Measurements from ENCODE around the gene IBTK. TPM values are rescaled to one million over a fixed set of nuclear protein-coding genes. Genes with fewer than 3 reads are reported as not detected.

IBTK gene
- polyA plus RNA-seq, 1 donor (not counting 4 experiments of a cell fraction or from before 2014, with no cell fraction given): 27.0 TPM

DNA sequence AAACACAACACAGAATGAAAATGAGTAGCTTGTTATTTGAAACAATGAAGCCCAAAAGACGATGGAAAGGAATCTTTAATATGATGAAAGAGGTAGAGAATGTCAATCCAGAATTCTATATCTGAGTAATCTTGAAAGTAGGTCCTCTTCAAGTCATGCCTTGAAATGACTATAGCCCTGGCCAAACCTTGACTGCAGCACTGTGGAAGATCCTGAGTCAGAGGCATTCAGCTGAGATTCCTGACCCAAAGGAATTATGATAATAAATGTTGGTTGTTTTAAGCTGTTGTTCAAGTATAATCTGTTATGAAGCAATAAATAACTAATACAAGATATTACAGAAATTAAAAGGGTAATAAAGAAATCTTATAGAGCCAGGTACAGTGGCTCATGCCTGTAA, 64.8 kb downstream of the IBTK start:
- no peak for TF ChIP-seq EZH2 (IDR thresholded peaks at IDR 0.05; ENCODE audit: low read length)
- TF ChIP-seq, protein P1, sequence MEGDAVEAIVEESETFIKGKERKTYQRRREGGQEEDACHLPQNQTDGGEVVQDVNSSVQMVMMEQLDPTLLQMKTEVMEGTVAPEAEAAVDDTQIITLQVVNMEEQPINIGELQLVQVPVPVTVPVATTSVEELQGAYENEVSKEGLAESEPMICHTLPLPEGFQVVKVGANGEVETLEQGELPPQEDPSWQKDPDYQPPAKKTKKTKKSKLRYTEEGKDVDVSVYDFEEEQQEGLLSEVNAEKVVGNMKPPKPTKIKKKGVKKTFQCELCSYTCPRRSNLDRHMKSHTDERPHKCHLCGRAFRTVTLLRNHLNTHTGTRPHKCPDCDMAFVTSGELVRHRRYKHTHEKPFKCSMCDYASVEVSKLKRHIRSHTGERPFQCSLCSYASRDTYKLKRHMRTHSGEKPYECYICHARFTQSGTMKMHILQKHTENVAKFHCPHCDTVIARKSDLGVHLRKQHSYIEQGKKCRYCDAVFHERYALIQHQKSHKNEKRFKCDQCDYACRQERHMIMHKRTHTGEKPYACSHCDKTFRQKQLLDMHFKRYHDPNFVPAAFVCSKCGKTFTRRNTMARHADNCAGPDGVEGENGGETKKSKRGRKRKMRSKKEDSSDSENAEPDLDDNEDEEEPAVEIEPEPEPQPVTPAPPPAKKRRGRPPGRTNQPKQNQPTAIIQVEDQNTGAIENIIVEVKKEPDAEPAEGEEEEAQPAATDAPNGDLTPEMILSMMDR (optimal IDR thresholded peaks at IDR 0.05 in 1 of 3, IDR thresholded peaks at IDR 0.05 in 1 of 3, conservative IDR thresholded peaks at IDR 0.05 in 1 of 3; ENCODE audit: extremely low read depth in 1 of 3, insufficient read depth in 2 of 3, low read length in 3 of 3): no peak
- dilution Hi-C loops (cut with MboI; ENCODE audit: extremely low pct_ligation_motif_present, low sequenced_read_pairs): no loop called here
- no peak overlapping the region for H3K27ac ChIP-seq (ENCODE audit: control insufficient read depth, insufficient read depth, low read length)
- no peak overlapping the region for H3K9ac ChIP-seq (ENCODE audit: control insufficient read depth, extremely low read depth, insufficient read depth, low read length)
- H3K4me1 ChIP-seq (ENCODE audit: control insufficient read depth, extremely low read depth, insufficient read depth, low read length): no peaks in the 10 kb centered on the region
- H3K4me2 ChIP-seq (ENCODE audit: control insufficient read depth, extremely low read depth, insufficient read depth, low read depth, low read length): no peak overlapping the region
- no peaks in the 10 kb centered on the region for H3K9me1 ChIP-seq (ENCODE audit: control insufficient read depth, extremely low read depth, insufficient read depth, low read length)
- no peaks in the 10 kb centered on the region for H3K27me3 ChIP-seq (ENCODE audit: control insufficient read depth, extremely low read depth, insufficient read depth, low read length)
- no peak for FAIRE-seq
- H4K20me1 ChIP-seq (ENCODE audit: control insufficient read depth, extremely low read depth, insufficient read depth, low read length): no peaks in the 10 kb centered on the region
- DNase-seq (ENCODE audit: low read depth, low spot score): no peak
- H3K36me3 ChIP-seq (ENCODE audit: control insufficient read depth in 2 of 2, extremely low read depth in 1 of 2, insufficient read depth in 2 of 2, low read length in 2 of 2): peaks cover 8 to 9% of the 10 kb centered on the region in 2 experiments
- H2AFZ ChIP-seq (ENCODE audit: control insufficient read depth, low read length): no peak overlapping the region
- H3K9me3 ChIP-seq (ENCODE audit: control insufficient read depth, low read depth, low read length): no peaks in the 10 kb centered on the region
- H3K4me3 ChIP-seq (ENCODE audit: control insufficient read depth in 2 of 3, extremely low read depth in 1 of 3, insufficient read depth in 2 of 3, low read depth in 1 of 3, low read length in 3 of 3): no peak overlapping the region
- H3K79me2 ChIP-seq (ENCODE audit: control insufficient read depth, insufficient read depth, low read length): no peaks in the 10 kb centered on the region

DNA sequence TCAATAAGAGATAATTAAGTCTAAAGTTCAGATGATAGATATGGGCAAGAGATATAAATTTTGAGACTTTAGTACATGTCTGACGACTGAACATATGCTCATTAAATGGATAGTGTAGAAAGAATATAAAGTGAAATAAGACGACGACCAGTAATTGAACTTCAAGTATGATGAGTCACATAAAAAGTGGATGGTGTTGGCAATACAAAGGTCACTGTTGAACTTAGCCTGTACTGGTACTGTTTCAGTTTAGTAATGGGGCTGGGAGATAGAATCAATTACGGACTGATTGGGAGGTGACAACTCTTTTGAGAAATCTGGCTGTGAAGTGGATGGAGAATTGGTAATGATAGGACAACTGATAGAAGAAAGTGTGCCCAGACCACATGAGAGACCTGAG, 68.1 kb downstream of the IBTK start:
- TF ChIP-seq, protein P1 (optimal IDR thresholded peaks at IDR 0.05 in 1 of 3, IDR thresholded peaks at IDR 0.05 in 1 of 3, conservative IDR thresholded peaks at IDR 0.05 in 1 of 3; ENCODE audit: extremely low read depth in 1 of 3, insufficient read depth in 2 of 3, low read length in 3 of 3): no peak
- Histone ChIP-seq H3K9me3 (ENCODE audit: control insufficient read depth, low read depth, low read length) (no peaks in the 10 kb centered on the region), H3K27me3 (ENCODE audit: control insufficient read depth, extremely low read depth, insufficient read depth, low read length) (no peaks in the 10 kb centered on the region), H3K4me3 (ENCODE audit: control insufficient read depth in 2 of 3, extremely low read depth in 1 of 3, insufficient read depth in 2 of 3, low read depth in 1 of 3, low read length in 3 of 3) (no peak overlapping the region), H4K20me1 (ENCODE audit: control insufficient read depth, extremely low read depth, insufficient read depth, low read length) (no peaks in the 10 kb centered on the region), H3K36me3 (ENCODE audit: control insufficient read depth in 2 of 2, extremely low read depth in 1 of 2, insufficient read depth in 2 of 2, low read length in 2 of 2) (peaks cover 4 to 8% of the 10 kb centered on the region in 2 experiments), H3K9ac (ENCODE audit: control insufficient read depth, extremely low read depth, insufficient read depth, low read length) (no peak overlapping the region), H3K4me2 (ENCODE audit: control insufficient read depth, extremely low read depth, insufficient read depth, low read depth, low read length) (no peak overlapping the region), H3K9me1 (ENCODE audit: control insufficient read depth, extremely low read depth, insufficient read depth, low read length) (no peaks in the 10 kb centered on the region), H3K4me1 (ENCODE audit: control insufficient read depth, extremely low read depth, insufficient read depth, low read length) (no peaks in the 10 kb centered on the region), H3K79me2 (ENCODE audit: control insufficient read depth, insufficient read depth, low read length) (no peaks in the 10 kb centered on the region), H3K27ac (ENCODE audit: control insufficient read depth, insufficient read depth, low read length) (no peak overlapping the region), H2AFZ (ENCODE audit: control insufficient read depth, low read length) (no peak overlapping the region)
- no peak for FAIRE-seq
- no peak for DNase-seq (ENCODE audit: low read depth, low spot score)
- dilution Hi-C loops (cut with MboI; ENCODE audit: extremely low pct_ligation_motif_present, low sequenced_read_pairs): no loop called here
